ENCODE results near the gene OR4D1. TPM values are rescaled to one million over a fixed set of nuclear protein-coding genes. Genes with fewer than 3 reads are reported as not detected.
"Not testable (repeated sequence)": the region's sequence is repeated elsewhere in the genome, so short reads cannot be mapped to it uniquely, and the experiment has no call there.

The OR4D1 gene
- total RNA-seq, 1 donor from 2014 or later = not detected

DNA sequence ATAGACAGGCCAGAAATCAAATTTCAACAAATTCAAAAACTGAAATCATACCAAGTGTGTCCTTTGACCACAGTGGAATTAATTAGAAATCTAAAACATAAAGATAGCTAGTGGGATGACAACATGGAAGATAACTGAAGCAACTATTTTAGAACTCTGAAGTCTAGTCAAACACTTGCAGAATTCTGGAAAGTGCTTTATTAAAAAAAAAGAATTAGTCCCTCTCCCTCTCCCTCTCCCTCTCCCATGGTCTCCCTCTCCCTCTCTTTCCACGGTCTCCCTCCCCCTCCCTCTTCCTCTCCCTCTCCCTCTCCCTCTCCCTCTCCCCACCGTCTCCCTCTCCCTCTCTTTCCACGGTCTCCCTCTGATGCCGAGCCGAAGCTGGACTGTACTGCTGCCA is 6.7 kb upstream of the OR4D1 start:
- Mint-ChIP-seq H3K4me1 (ENCODE audit: unreplicated experiment) (no peaks in the 10 kb centered on the region), H3K27me3 (peaks cover 64% of the 10 kb centered on the region), H3K27ac (no peak overlapping the region), H3K36me3 (no peaks in the 10 kb centered on the region), H3K4me3 (no peak overlapping the region), H3K9me3 (peaks cover 15% of the 10 kb centered on the region)
- TF ChIP-seq, protein P1, sequence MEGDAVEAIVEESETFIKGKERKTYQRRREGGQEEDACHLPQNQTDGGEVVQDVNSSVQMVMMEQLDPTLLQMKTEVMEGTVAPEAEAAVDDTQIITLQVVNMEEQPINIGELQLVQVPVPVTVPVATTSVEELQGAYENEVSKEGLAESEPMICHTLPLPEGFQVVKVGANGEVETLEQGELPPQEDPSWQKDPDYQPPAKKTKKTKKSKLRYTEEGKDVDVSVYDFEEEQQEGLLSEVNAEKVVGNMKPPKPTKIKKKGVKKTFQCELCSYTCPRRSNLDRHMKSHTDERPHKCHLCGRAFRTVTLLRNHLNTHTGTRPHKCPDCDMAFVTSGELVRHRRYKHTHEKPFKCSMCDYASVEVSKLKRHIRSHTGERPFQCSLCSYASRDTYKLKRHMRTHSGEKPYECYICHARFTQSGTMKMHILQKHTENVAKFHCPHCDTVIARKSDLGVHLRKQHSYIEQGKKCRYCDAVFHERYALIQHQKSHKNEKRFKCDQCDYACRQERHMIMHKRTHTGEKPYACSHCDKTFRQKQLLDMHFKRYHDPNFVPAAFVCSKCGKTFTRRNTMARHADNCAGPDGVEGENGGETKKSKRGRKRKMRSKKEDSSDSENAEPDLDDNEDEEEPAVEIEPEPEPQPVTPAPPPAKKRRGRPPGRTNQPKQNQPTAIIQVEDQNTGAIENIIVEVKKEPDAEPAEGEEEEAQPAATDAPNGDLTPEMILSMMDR (conservative IDR thresholded peaks at IDR 0.05) = no peak
- DNase-seq (ENCODE audit: extremely low spot score, unreplicated experiment) = no peak

DNA sequence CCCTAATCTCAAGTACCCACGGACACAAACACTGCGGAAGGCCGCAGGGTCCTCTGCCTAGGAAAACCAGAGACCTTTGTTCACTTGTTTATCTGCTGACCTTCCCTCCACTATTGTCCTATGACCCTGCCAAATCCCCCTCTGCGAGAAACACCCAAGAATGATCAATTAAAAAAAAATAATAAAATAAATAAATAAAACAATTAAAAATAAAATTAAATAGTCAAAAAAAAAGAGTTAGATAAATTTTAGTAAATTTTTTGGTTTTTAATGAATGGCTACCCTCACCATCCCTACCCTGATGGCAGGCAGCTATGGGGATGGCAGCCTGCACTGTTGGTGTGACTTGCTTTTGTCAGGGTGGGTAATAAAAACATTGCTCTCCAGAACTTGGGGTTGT is 4.8 kb upstream of the OR4D1 start:
- Mint-ChIP-seq H3K27me3 (peaks cover 64% of the 10 kb centered on the region), H3K9me3 (peaks cover 15% of the 10 kb centered on the region)
- DNase-seq (ENCODE audit: extremely low spot score, unreplicated experiment); H3K36me3 Mint-ChIP-seq; H3K4me3 Mint-ChIP-seq; H3K4me1 Mint-ChIP-seq (ENCODE audit: unreplicated experiment); H3K27ac Mint-ChIP-seq: not testable (repeated sequence)

DNA sequence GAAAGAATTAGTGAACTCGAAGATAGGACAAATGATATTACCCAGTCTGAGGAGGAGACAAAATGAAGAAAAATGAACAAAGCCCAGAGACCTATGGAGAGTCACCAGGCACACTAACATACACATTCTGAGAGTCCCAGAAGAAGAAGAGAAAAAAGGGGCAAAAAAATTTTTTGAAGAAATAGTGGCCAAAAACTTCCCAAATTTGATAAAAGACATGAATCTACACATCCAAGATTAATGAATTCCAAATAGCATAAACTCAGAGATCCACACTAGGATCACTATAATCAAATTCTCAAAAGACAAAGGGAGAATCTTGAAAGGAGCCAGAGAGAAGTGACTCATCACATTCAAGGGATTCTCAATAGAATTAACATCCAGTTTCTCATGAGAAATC is 3.4 kb upstream of the OR4D1 start:
- Mint-ChIP-seq H3K4me3 (no peak overlapping the region), H3K27ac (no peak overlapping the region), H3K27me3 (peaks cover 64% of the 10 kb centered on the region), H3K36me3 (no peaks in the 10 kb centered on the region), H3K4me1 (ENCODE audit: unreplicated experiment) (no peaks in the 10 kb centered on the region), H3K9me3 (peaks cover 15% of the 10 kb centered on the region)
- DNase-seq (ENCODE audit: extremely low spot score, unreplicated experiment) = no peak
- TF ChIP-seq, protein P1 (conservative IDR thresholded peaks at IDR 0.05) = no peak

DNA sequence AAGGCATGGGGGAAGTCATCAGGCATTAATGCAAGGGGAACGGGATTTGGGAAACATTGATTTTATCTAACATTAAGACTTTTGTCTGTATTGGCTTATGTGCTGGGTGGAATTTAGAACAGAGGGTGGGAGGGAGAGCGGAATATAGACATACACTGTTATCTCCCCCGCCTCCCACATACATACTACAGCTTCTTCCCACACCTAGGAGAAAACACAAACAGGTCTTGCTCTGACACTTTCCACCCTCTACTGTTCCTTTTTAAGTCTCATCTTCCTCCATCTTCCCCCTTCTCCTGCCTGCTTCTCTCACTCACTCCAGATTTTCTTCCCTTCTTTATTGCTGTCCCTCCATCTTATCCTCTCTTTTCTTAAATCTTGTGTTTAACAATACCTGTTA is 425 bp downstream of the OR4D1 start:
- TF ChIP-seq, protein P1 (conservative IDR thresholded peaks at IDR 0.05) = no peak
- no peak overlapping the region for H3K27ac Mint-ChIP-seq
- no peak overlapping the region for H3K4me3 Mint-ChIP-seq
- no peaks in the 10 kb centered on the region for H3K36me3 Mint-ChIP-seq
- no peak for DNase-seq (ENCODE audit: extremely low spot score, unreplicated experiment)
- peaks cover 85% of the 10 kb centered on the region for H3K27me3 Mint-ChIP-seq
- peaks cover 14% of the 10 kb centered on the region for H3K9me3 Mint-ChIP-seq
- H3K4me1 Mint-ChIP-seq (ENCODE audit: unreplicated experiment) = no peaks in the 10 kb centered on the region

DNA sequence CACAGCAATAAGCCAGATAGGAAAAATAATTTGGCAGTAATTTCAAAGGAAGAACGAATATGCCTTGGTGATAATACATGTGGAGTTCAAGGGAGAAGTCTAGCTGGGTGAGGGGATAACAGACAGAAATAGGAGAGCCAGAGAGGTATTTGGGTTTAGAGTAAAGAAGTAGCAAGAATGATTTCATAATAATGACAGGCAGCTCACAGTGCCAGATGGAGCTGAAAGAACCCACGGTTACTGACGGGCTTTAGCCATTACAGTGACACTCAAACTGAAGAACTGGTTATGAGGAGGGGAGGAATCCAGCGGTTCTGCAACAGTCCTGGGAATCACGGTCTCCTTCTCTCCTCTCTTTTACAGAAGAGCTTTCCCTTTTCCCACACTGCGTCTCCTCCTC is 2.2 kb downstream of the OR4D1 start:
- H3K36me3 Mint-ChIP-seq = no peaks in the 10 kb centered on the region
- no peak overlapping the region for H3K27ac Mint-ChIP-seq
- peaks cover 92% of the 10 kb centered on the region for H3K27me3 Mint-ChIP-seq
- no peaks in the 10 kb centered on the region for H3K4me1 Mint-ChIP-seq (ENCODE audit: unreplicated experiment)
- no peak for DNase-seq (ENCODE audit: extremely low spot score, unreplicated experiment)
- no peak overlapping the region for H3K4me3 Mint-ChIP-seq
- TF ChIP-seq, protein P1 (conservative IDR thresholded peaks at IDR 0.05) = no peak
- H3K9me3 Mint-ChIP-seq = no peaks in the 10 kb centered on the region

DNA sequence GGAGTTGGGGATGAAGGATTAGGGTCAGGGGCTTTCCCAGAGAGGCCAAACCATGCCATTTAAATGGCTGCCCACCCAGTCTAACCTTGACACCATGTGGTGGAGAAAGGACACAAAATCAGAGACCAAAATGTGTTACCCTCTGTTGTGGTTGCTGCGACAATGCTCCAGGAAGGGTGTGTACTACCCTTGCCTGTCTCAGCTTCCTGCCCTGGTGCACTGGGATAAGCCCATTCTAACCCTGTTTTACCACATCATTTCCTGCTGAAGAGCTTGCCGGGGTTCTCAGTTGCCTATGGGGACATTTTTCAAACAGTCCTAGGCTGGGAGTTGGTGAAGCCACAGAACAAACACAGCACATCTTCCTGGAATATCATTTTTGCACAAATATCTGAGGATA is 4.9 kb downstream of the OR4D1 start:
- Mint-ChIP-seq H3K4me3 (no peak overlapping the region), H3K27ac (no peak overlapping the region), H3K27me3 (peaks cover 94% of the 10 kb centered on the region), H3K4me1 (ENCODE audit: unreplicated experiment) (peaks cover 6% of the 10 kb centered on the region), H3K36me3 (no peaks in the 10 kb centered on the region), H3K9me3 (no peaks in the 10 kb centered on the region)
- TF ChIP-seq, protein P1 (conservative IDR thresholded peaks at IDR 0.05) = no peak
- no peak for DNase-seq (ENCODE audit: extremely low spot score, unreplicated experiment)
